Mammary epithelial cell (primary cell): ENCODE measurements around the gene UAP1.

Source experiments
- CTCF ChIP-seq, 2 donors: IDR thresholded peaks in 1 of 2; conservative IDR thresholded peaks in 1 of 2; 2 replicates each; pipeline ENCODE4 v1.5.1; 2011 to 2012; ENCODE audit warnings: inconsistent platforms in 2 of 2, low read length in 2 of 2, mild to moderate bottlenecking in 2 of 2, control low read depth in 1 of 2, low read depth in 1 of 2; ENCODE audit not compliant: insufficient read depth in 1 of 2; ENCODE audit errors: extremely low read depth in 1 of 2
- EZH2 ChIP-seq: IDR thresholded peaks from 2 replicates; pipeline ENCODE4 v1.6.1; 2012; ENCODE audit warnings: low read length, inconsistent platforms, borderline replicate concordance

GRCh38 chr1:162548170-162548569, 13.4 kb upstream of the UAP1 start:
- TF ChIP-seq CTCF (conservative IDR thresholded peaks at IDR 0.05 in 1 of 2, IDR thresholded peaks at IDR 0.05 in 1 of 2; ENCODE audit: extremely low read depth in 1 of 2, insufficient read depth in 1 of 2, low read depth in 1 of 2, low read length in 2 of 2) (no peak), EZH2 (no peak)
